Muscle layer of duodenum (tissue), 2 donors: ENCODE measurements around the gene GOLGA6A.
A peak's percentile ranks its signal among the peaks of the same experiment; 100 is the strongest.

ENCODE experiments used
- H3K27ac ChIP-seq: one replicate; pipeline ENCODE4 v1.7.0; 2013; ENCODE audit warnings: mild to moderate bottlenecking, low read length
- H3K27me3 ChIP-seq: one replicate; pipeline ENCODE4 v1.7.0; 2013; ENCODE audit warnings: low read depth, mild to moderate bottlenecking, control low read depth, low read length
- H3K36me3 ChIP-seq, 2 donors: one replicate each; pipeline ENCODE4 v1.7.0; 2013; ENCODE audit warnings: low read length in 2 of 2, control low read depth in 1 of 2, mild to moderate bottlenecking in 1 of 2; ENCODE audit not compliant: insufficient read depth in 2 of 2, control insufficient read depth in 1 of 2
- H3K4me1 ChIP-seq, 2 donors: one replicate each; pipeline ENCODE4 v1.7.0; 2013; ENCODE audit warnings: low read length in 2 of 2, mild to moderate bottlenecking in 2 of 2, control low read depth in 1 of 2, moderate library complexity in 1 of 2; ENCODE audit not compliant: insufficient read depth in 2 of 2, control insufficient read depth in 1 of 2
- H3K4me3 ChIP-seq, 2 donors: one replicate each; pipeline ENCODE4 v1.7.0; 2013; ENCODE audit warnings: low read length in 2 of 2, low read depth in 1 of 2, mild to moderate bottlenecking in 1 of 2
- H3K9me3 ChIP-seq, 2 donors: one replicate each; pipeline ENCODE4 v1.7.0; 2013; ENCODE audit warnings: low read length in 2 of 2, control low read depth in 1 of 2, mild to moderate bottlenecking in 1 of 2; ENCODE audit not compliant: control insufficient read depth in 1 of 2
- donor health status: healthy.

Gene GOLGA6A

GRCh38 chr15:74041311-74041756, 41.0 kb downstream of the GOLGA6A start:
- peaks cover 0 to 25% of the 10 kb centered on the region in 2 donors for H3K36me3 ChIP-seq

DNA sequence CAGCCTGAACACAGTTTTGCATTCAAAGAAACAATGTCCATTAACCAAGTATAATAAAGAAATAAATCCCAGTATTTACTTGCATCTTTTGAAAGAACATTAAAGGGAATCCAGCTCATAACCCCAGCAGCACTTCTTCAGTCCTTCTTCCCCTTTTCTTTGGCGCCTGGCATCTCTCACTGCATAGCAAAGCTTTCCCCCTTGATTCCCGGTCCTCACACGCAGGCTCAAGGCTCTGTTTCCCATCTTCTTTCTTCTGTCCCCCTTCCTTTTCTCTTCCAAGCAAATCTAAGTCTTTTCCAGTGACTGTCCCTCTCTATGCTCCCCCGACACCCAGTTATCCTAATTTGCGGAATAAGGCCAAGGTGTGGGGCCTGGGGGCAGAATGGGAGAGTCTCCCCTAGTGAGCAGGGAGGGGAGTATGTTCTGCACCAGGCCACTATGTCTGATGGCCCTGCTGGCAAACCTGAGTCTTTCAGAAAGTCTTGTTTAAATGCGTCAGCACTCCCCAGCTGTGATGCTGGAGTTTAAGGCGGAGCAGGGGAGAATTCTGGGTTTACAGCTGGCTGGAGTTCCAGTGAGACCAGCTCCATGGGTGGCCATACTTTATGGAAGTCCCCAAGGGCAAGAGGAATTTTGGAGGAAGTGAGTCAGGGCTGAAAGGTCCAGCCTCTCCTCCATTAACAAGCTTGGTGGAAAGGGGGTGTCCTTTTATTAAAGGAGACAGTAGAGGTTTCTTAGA, 42.1 kb downstream of the GOLGA6A start:
- Histone ChIP-seq H3K27ac (peak overlapping the region; percentile 62), H3K9me3 (no peaks in the 10 kb centered on the region), H3K27me3 (no peaks in the 10 kb centered on the region), H3K4me3 (no peak overlapping the region), H3K36me3 (peaks cover 0 to 36% of the 10 kb centered on the region in 2 donors), H3K4me1 (peaks cover 0 to 32% of the 10 kb centered on the region in 2 donors)

More at GRCh38 chr15:74041311-74041756, 41.0 kb downstream of the GOLGA6A start:
- Histone ChIP-seq H3K4me1 (peaks cover 0 to 32% of the 10 kb centered on the region in 2 donors), H3K27me3 (no peaks in the 10 kb centered on the region), H3K27ac (no peak overlapping the region), H3K9me3 (no peaks in the 10 kb centered on the region), H3K4me3 (no peak overlapping the region)

DNA sequence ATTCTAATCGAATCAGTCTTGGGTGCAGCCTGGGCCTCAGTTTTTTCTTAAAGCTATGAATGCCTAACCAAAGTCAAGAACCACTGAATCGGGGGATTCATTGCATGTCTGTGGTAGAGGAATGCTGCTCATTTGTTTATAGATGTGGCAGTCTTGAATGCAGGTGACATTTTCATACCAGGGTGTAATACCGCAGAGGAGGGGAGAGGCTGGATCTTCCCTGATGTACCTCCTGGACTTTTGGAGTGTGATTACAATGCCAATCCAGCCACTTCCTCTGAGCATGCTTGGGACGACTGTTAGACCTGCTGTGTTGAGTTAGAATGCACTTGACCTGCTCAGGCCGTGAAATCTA, 42.7 kb downstream of the GOLGA6A start:
- Histone ChIP-seq H3K36me3 (peaks cover 2 to 40% of the 10 kb centered on the region in 2 donors), H3K4me3 (no peak overlapping the region), H3K4me1 (peaks cover 0 to 32% of the 10 kb centered on the region in 2 donors), H3K27me3 (no peaks in the 10 kb centered on the region), H3K27ac (no peak overlapping the region), H3K9me3 (no peaks in the 10 kb centered on the region)

DNA sequence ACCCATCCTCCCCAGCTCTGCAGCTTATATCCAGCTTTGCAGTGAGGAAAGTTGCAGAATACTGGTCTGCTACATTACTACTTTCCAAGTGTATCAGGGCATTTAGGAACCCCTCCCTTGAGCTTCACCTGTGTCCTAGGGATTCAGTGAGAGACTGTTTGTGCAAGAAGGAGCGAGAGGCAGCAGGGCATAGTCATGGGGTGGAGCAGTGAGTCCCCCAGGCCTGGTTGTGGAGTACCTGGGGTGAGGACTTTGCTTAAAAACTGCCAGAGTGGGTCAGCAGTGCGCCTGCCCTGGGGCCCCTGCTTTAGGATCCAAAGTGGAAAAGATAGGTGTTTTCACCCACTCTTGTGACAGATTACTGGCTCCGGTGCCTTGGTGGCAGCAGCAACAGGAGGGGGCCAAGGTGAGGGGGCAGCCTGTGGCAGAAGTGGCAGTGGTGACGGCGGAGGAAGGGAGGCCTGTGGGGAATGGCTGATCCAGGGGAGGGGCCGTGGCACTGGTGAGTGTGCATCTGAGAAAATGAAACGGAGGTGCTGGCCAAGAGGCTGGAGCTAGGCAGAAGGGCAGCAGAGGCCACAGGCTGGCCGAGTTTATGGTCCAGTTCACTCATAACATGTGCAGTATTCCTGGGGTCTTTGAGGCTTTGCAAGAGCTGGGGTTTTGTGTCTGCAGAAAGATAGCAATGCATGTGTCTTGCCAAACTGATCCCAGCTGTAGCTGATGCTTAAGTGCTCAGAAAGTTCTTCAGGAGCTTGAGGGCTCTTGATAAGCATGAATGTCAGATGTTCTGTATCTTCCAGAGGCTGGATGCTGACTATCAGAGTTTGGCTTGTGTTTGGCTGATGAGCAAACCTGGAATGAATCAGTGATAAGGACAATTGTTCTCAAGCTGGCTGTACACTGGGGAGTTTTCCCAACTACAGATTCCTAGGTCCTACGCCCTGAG, 43.4 kb downstream of the GOLGA6A start:
- Histone ChIP-seq H3K27me3 (no peaks in the 10 kb centered on the region), H3K9me3 (no peaks in the 10 kb centered on the region), H3K36me3 (peaks cover 9 to 40% of the 10 kb centered on the region in 2 donors), H3K27ac (no peak overlapping the region), H3K4me1 (peaks cover 0 to 32% of the 10 kb centered on the region in 2 donors), H3K4me3 (no peak overlapping the region)

- Histone ChIP-seq H3K9me3 (no peaks in the 10 kb centered on the region), H3K4me1 (peaks cover 0 to 32% of the 10 kb centered on the region in 2 donors), H3K4me3 (no peak overlapping the region), H3K36me3 (peaks cover 17 to 44% of the 10 kb centered on the region in 2 donors), H3K27ac (no peak overlapping the region), H3K27me3 (no peaks in the 10 kb centered on the region)
These were observed 44.9 kb downstream of the GOLGA6A start for GRCh38 chr15:74037171-74038117.

- peaks cover 0 to 32% of the 10 kb centered on the region in 2 donors for H3K4me1 ChIP-seq
- H3K27me3 ChIP-seq, result no peaks in the 10 kb centered on the region
- no peak overlapping the region for H3K27ac ChIP-seq
- H3K4me3 ChIP-seq, result no peak overlapping the region
- no peaks in the 10 kb centered on the region for H3K9me3 ChIP-seq
- H3K36me3 ChIP-seq, result peaks cover 17 to 39% of the 10 kb centered on the region in 2 donors
These were observed 45.8 kb downstream of the GOLGA6A start for GRCh38 chr15:74036271-74037170.

GRCh38 chr15:74035121-74036017, 47.0 kb downstream of the GOLGA6A start:
- H3K4me1 ChIP-seq, result peaks cover 0 to 32% of the 10 kb centered on the region in 2 donors
- no peak overlapping the region for H3K4me3 ChIP-seq
- H3K9me3 ChIP-seq, result no peaks in the 10 kb centered on the region
- H3K27me3 ChIP-seq, result no peaks in the 10 kb centered on the region
- no peak overlapping the region for H3K27ac ChIP-seq
- peaks cover 19 to 39% of the 10 kb centered on the region in 2 donors for H3K36me3 ChIP-seq

DNA sequence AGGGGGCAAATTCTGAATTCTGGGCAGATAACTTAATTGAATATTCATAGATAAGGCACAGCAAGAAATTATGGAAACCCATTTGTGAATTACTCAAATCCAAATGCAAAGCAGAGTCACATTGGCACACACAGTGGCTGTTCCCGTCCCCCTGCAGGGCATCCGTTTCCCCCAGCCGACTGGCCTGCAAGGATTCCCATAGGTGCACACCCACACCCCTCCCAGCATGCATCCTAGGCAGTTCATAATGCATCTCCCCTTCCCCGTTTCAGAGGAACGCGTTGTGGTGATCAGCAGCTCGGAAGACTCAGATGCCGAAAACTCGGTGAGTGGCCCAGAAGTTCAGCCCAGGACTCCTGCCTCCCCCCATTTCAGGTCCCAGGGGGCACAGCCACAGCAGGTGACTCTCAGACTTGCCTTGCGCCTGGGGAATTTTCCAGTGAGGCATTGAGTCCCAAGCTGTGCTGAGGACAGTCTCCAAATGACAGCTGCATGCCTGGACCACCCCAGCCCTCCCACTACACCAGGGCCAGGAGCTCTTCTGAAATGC, 48.1 kb downstream of the GOLGA6A start:
- H3K4me3 ChIP-seq, result no peak overlapping the region
- no peaks in the 10 kb centered on the region for H3K9me3 ChIP-seq
- H3K27ac ChIP-seq, result no peak overlapping the region
- peaks cover 19 to 39% of the 10 kb centered on the region in 2 donors for H3K36me3 ChIP-seq
- no peaks in the 10 kb centered on the region for H3K27me3 ChIP-seq
- H3K4me1 ChIP-seq, result peaks cover 0 to 22% of the 10 kb centered on the region in 2 donors
